HepG2 (cell line): ENCODE results near the gene AFDN. TPM values are rescaled to one million over a fixed set of nuclear protein-coding genes. Genes with fewer than 3 reads are reported as not detected.

Experiments used
- FOXO1 ChIP-seq: sonication (generic); formaldehyde crosslinking; IDR thresholded peaks from 2 replicates; pipeline ENCODE4 v1.4.0; 2020; ENCODE audit warnings: missing genetic modification reagents
- JDP2 ChIP-seq: sonication (generic); formaldehyde crosslinking; IDR thresholded peaks from 2 replicates; pipeline ENCODE4 v1.8.1; 2022; ENCODE audit warnings: missing genetic modification reagents, borderline replicate concordance
- MZF1 ChIP-seq: sonication (generic); formaldehyde crosslinking; IDR thresholded peaks from 2 replicates; pipeline ENCODE4 v1.8.1; 2023; ENCODE audit warnings: mild to moderate bottlenecking, missing genetic modification reagents, borderline replicate concordance
- NFATC3 ChIP-seq: sonication (generic); formaldehyde crosslinking; IDR thresholded peaks from 2 replicates; pipeline ENCODE4 v1.5.1; 2020; ENCODE audit warnings: mild to moderate bottlenecking, missing genetic modification reagents
- POLR2A ChIP-seq, 2 experiments: IDR thresholded peaks; 2 replicates each; pipeline ENCODE4 v1.6.1; 2011; ENCODE audit warnings: low read depth in 2 of 2, low read length in 2 of 2, mild to moderate bottlenecking in 1 of 2, moderate library complexity in 1 of 2; ENCODE audit not compliant: insufficient read depth in 1 of 2
- PPARG ChIP-seq: conservative IDR thresholded peaks from 2 replicates; pipeline ENCODE4 v1.6.1; 2016; ENCODE audit warnings: missing biosample characterization, missing genetic modification reagents
- SRSF9 ChIP-seq: fragments of 200-400 bp; formaldehyde crosslinking; IDR thresholded peaks from 2 replicates; pipeline ENCODE4 v1.6.1; 2018; ENCODE audit warnings: borderline replicate concordance, mild to moderate bottlenecking, low read depth, low read length; ENCODE audit not compliant: insufficient read depth, poor library complexity, severe bottlenecking
- THYN1 ChIP-seq: sonication (generic); formaldehyde crosslinking; IDR thresholded peaks from 2 replicates; pipeline ENCODE4 v1.8.1; 2023; ENCODE audit warnings: low read depth, mild to moderate bottlenecking, moderate library complexity, missing genetic modification reagents, borderline replicate concordance
- ZNF407 ChIP-seq: sonication (generic); formaldehyde crosslinking; IDR thresholded peaks from one replicate; pipeline ENCODE4 v1.5.1; 2020; ENCODE audit warnings: mild to moderate bottlenecking, missing genetic modification reagents; ENCODE audit errors: not compliant biosample characterization
- ZNF556 ChIP-seq: sonication (generic); formaldehyde crosslinking; IDR thresholded peaks from 2 replicates; pipeline ENCODE4 v1.4.0; 2020; ENCODE audit warnings: mild to moderate bottlenecking, missing genetic modification reagents, borderline replicate concordance
- ZNF878 ChIP-seq: sonication (generic); formaldehyde crosslinking; IDR thresholded peaks from 2 replicates; pipeline ENCODE4 v1.8.1; 2023; ENCODE audit warnings: mild to moderate bottlenecking, missing genetic modification reagents, moderate library complexity
- polyA plus RNA-seq, 8 experiments: library from polyadenylated mRNA; depleted of rRNA in 3 of 8; stranded (reverse) in 7 of 8; unstranded in 1 of 8; fragments of >200 nt; fragmentation: Illumina TruSeq in 4 of 8; extraction: Trizol in 4 of 8; gene quantifications; 2 replicates each; pipeline versions ENCODE4 v1.2.1 to v1.2.3, GENCODE V29; 2011 to 2016; ENCODE audit warnings: low read depth in 4 of 8, missing spikeins in 1 of 8, mixed read lengths in 1 of 8; ENCODE audit not compliant: insufficient read depth in 1 of 8
- total RNA-seq, 5 experiments: library from RNA; depleted of rRNA; stranded (reverse); fragments of >200 nt; fragmentation: Illumina TruSeq; extraction: Trizol; gene quantifications; 2 replicates each; pipeline ENCODE4 v1.2.3, GENCODE V29; 2016; ENCODE audit warnings: low read depth in 1 of 5
- TF ChIP-seq, protein P1 (sequence below): sonication (generic); formaldehyde crosslinking; IDR thresholded peaks from 2 replicates; pipeline ENCODE4 v1.4.0; 2020; ENCODE audit warnings: missing genetic modification reagents
- TF ChIP-seq, protein P2 (sequence below): fragments of 450-650 bp; IDR thresholded peaks from 2 replicates; pipeline ENCODE4 v1.6.1; 2017; ENCODE audit warnings: mild to moderate bottlenecking
- TF ChIP-seq, protein P3 (sequence below): sonication (generic); formaldehyde crosslinking; IDR thresholded peaks from 2 replicates; pipeline ENCODE4 v1.5.0; 2020; ENCODE audit warnings: missing genetic modification reagents

Gene AFDN
- total and polyA plus RNA-seq, 2 of the 13 experiments (the other 11 are each of a cell fraction or from before 2014, with no cell fraction given), result 136 to 151 TPM

- TF ChIP-seq NFATC3, result no peak
- peak; percentile 39 to 55; a peak in 2 of 4 replicates for TF ChIP-seq POLR2A (IDR thresholded peaks at IDR 0.05; ENCODE audit: insufficient read depth in 1 of 2, low read depth in 2 of 2, low read length in 2 of 2)
- TF ChIP-seq JDP2 (CRISPR knock-in tag), result no peak
- TF ChIP-seq MZF1, result no peak
- TF ChIP-seq THYN1, result no peak
- no peak for TF ChIP-seq ZNF878 (CRISPR knock-in tag)
- TF ChIP-seq SRSF9, result no peak
- peak; percentile 18; the same call in 1 of the 2 replicates for TF ChIP-seq FOXO1
- TF ChIP-seq, protein P1, sequence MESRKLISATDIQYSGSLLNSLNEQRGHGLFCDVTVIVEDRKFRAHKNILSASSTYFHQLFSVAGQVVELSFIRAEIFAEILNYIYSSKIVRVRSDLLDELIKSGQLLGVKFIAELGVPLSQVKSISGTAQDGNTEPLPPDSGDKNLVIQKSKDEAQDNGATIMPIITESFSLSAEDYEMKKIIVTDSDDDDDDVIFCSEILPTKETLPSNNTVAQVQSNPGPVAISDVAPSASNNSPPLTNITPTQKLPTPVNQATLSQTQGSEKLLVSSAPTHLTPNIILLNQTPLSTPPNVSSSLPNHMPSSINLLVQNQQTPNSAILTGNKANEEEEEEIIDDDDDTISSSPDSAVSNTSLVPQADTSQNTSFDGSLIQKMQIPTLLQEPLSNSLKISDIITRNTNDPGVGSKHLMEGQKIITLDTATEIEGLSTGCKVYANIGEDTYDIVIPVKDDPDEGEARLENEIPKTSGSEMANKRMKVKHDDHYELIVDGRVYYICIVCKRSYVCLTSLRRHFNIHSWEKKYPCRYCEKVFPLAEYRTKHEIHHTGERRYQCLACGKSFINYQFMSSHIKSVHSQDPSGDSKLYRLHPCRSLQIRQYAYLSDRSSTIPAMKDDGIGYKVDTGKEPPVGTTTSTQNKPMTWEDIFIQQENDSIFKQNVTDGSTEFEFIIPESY, result peak; percentile 33; the same call in 1 of the 2 replicates
- no peak for TF ChIP-seq ZNF407 (CRISPR knock-in tag)
- TF ChIP-seq, protein P2, sequence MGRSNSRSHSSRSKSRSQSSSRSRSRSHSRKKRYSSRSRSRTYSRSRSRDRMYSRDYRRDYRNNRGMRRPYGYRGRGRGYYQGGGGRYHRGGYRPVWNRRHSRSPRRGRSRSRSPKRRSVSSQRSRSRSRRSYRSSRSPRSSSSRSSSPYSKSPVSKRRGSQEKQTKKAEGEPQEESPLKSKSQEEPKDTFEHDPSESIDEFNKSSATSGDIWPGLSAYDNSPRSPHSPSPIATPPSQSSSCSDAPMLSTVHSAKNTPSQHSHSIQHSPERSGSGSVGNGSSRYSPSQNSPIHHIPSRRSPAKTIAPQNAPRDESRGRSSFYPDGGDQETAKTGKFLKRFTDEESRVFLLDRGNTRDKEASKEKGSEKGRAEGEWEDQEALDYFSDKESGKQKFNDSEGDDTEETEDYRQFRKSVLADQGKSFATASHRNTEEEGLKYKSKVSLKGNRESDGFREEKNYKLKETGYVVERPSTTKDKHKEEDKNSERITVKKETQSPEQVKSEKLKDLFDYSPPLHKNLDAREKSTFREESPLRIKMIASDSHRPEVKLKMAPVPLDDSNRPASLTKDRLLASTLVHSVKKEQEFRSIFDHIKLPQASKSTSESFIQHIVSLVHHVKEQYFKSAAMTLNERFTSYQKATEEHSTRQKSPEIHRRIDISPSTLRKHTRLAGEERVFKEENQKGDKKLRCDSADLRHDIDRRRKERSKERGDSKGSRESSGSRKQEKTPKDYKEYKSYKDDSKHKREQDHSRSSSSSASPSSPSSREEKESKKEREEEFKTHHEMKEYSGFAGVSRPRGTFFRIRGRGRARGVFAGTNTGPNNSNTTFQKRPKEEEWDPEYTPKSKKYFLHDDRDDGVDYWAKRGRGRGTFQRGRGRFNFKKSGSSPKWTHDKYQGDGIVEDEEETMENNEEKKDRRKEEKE, result no peak
- no peak for TF ChIP-seq PPARG (CRISPR knock-in tag)
- peak; percentile 77; the same call in 1 of the 2 replicates for TF ChIP-seq ZNF556
- TF ChIP-seq, protein P3, sequence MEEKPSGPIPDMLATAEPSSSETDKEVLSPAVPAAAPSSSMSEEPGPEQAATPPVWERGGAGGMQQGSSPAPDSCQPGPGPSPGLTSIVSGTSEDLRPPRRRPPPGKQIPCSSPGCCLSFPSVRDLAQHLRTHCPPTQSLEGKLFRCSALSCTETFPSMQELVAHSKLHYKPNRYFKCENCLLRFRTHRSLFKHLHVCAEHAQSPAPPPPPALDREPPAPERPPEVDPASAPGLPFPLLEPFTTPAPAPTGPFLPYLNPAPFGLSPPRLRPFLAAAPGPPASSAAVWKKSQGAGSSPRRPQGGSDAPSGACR (CRISPR knock-in tag), result peak; percentile 82; the same call in 1 of the 2 replicates
Measured at GRCh38 chr6:167932468-167933276, 106.0 kb downstream of the AFDN start (continued).
